H1 (cell line): ENCODE results near the gene VWA3B. TPM values are rescaled to one million over a fixed set of nuclear protein-coding genes. Genes with fewer than 3 reads are reported as not detected.

Experiments used
- CTCF ChIA-PET: fragments of 300-600 bp; sonication (Branson Sonifier 250); formaldehyde crosslinking; loops from one replicate; lab custom pipeline; 2021; ENCODE audit not compliant: partially characterized antibody; lab: Charles Lee
- POLR2A ChIA-PET: fragments of 300-600 bp; sonication (Branson Sonifier 250); formaldehyde crosslinking; loops from one replicate; lab custom pipeline; 2021; ENCODE audit warnings: inconsistent platforms; ENCODE audit not compliant: partially characterized antibody; lab: Charles Lee
- DNase-seq, 2 experiments: peaks; one replicate each; pipeline versions ENCODE4 v3.0.0 to v3.0.0-alpha.2; 2010 to 2022; ENCODE audit warnings: low spot score in 2 of 2, low read depth in 1 of 2, mixed read lengths in 1 of 2
- FAIRE-seq: peaks from 2 replicates; lab custom pipeline; 2011; peaks lifted over from hg19 to GRCh38; lab: Jason Lieb, UNC
- H2AFZ ChIP-seq: 2 replicates; pipeline ENCODE4 v1.8.1; 2012; ENCODE audit warnings: low read length, inconsistent platforms
- H2AK5ac ChIP-seq: 2 replicates; pipeline ENCODE4 v1.6.1; 2013; ENCODE audit warnings: low read depth, low read length
- H2BK120ac ChIP-seq: replicated peaks from 2 replicates; pipeline ENCODE3; 2013; ENCODE audit warnings: low read depth, low read length, inconsistent platforms
- H2BK12ac ChIP-seq: 2 replicates; pipeline ENCODE4 v1.6.1; 2013; ENCODE audit warnings: low read depth, low read length
- H2BK15ac ChIP-seq: 2 replicates; pipeline ENCODE4 v1.6.1; 2013; ENCODE audit warnings: low read length
- H2BK20ac ChIP-seq: 2 replicates; pipeline ENCODE4 v1.6.1; 2013; ENCODE audit warnings: low read length
- H2BK5ac ChIP-seq: 2 replicates; pipeline ENCODE4 v1.6.1; 2013; ENCODE audit warnings: low read depth, low read length
- H3K14ac ChIP-seq: 2 replicates; pipeline ENCODE4 v1.6.1; 2013; ENCODE audit warnings: inconsistent platforms; ENCODE audit not compliant: insufficient read length
- H3K18ac ChIP-seq: 2 replicates; pipeline ENCODE4 v1.6.1; 2013; ENCODE audit warnings: low read length; ENCODE audit errors: extremely low read depth
- H3K23ac ChIP-seq: 2 replicates; pipeline ENCODE4 v1.6.1; 2013; ENCODE audit warnings: inconsistent platforms; ENCODE audit not compliant: insufficient read length
- H3K23me2 ChIP-seq: 2 replicates; pipeline ENCODE4 v1.6.1; 2013; ENCODE audit warnings: low read depth, low read length
- H3K27ac ChIP-seq: 2 replicates; pipeline ENCODE4 v1.6.1; 2011; ENCODE audit warnings: low read depth, low read length, inconsistent platforms
- H3K27me3 ChIP-seq, 4 experiments: replicated peaks in 1 of 4; 1 replicate in 1 of 4; 2 replicates in 3 of 4; pipeline versions ENCODE4 v1.6.1 to v1.8.1; 2011 to 2013; ENCODE audit warnings: low read length in 3 of 4, mild to moderate bottlenecking in 3 of 4, inconsistent platforms in 2 of 4, mixed read lengths in 2 of 4, moderate library complexity in 1 of 4; ENCODE audit not compliant: control insufficient read depth in 3 of 4, insufficient read depth in 3 of 4; ENCODE audit errors: extremely low read depth in 1 of 4
- H3K36me3 ChIP-seq, 4 experiments: 2 replicates each; pipeline versions ENCODE4 v1.6.1 to v1.8.1; 2011 to 2013; ENCODE audit warnings: mild to moderate bottlenecking in 4 of 4, low read length in 3 of 4, moderate library complexity in 2 of 4, control low read depth in 1 of 4, inconsistent platforms in 1 of 4; ENCODE audit not compliant: insufficient read depth in 4 of 4, control insufficient read depth in 2 of 4
- H3K4ac ChIP-seq: replicated peaks from 2 replicates; pipeline ENCODE3; 2013; ENCODE audit warnings: low read length, low read depth, mixed read lengths, inconsistent platforms; ENCODE audit not compliant: insufficient read length
- H3K4me1 ChIP-seq, 4 experiments: replicated peaks in 1 of 4; 1 replicate in 1 of 4; 2 replicates in 3 of 4; pipeline versions ENCODE4 v1.6.1 to v1.8.1; 2011 to 2013; ENCODE audit warnings: low read length in 3 of 4, inconsistent platforms in 2 of 4, mixed read lengths in 1 of 4; ENCODE audit not compliant: insufficient read depth in 4 of 4, control insufficient read depth in 3 of 4
- H3K4me2 ChIP-seq, 2 experiments: 2 replicates each; pipeline versions ENCODE4 v1.6.1 to v1.8.1; 2011 to 2013; ENCODE audit warnings: low read depth in 2 of 2, low read length in 2 of 2, control low read depth in 1 of 2, inconsistent platforms in 1 of 2, mild to moderate bottlenecking in 1 of 2; ENCODE audit not compliant: insufficient read depth in 1 of 2
- H3K4me3 ChIP-seq, 4 experiments: fragments of 200-600, 300-600 bp in 1 of 4; sonication (generic), shearing (Covaris generic), sonication (Bioruptor Twin) in 1 of 4; 2 replicates each; pipeline versions ENCODE4 v1.5.1 to v1.8.1; 2011 to 2016; ENCODE audit warnings: low read length in 4 of 4, low read depth in 3 of 4, control low read depth in 2 of 4, inconsistent platforms in 2 of 4, mild to moderate bottlenecking in 2 of 4, mixed read lengths in 1 of 4, moderate library complexity in 1 of 4; ENCODE audit not compliant: insufficient read depth in 2 of 4; ENCODE audit errors: extremely low read depth in 1 of 4
- H3K56ac ChIP-seq: replicated peaks from 2 replicates; pipeline ENCODE3; 2013; ENCODE audit warnings: low read depth, mild to moderate bottlenecking, mixed read lengths, low read length, inconsistent platforms; ENCODE audit not compliant: insufficient read length
- H3K79me1 ChIP-seq: 2 replicates; pipeline ENCODE4 v1.6.1; 2013; ENCODE audit warnings: low read depth, low read length, control low read depth
- H3K79me2 ChIP-seq, 2 experiments: 2 replicates each; pipeline versions ENCODE4 v1.6.1 to v1.8.1; 2012 to 2013; ENCODE audit warnings: low read length in 2 of 2, mild to moderate bottlenecking in 2 of 2, inconsistent platforms in 1 of 2; ENCODE audit not compliant: insufficient read depth in 2 of 2, control insufficient read depth in 1 of 2
- H3K9ac ChIP-seq, 4 experiments: replicated peaks in 1 of 4; 1 replicate in 1 of 4; 2 replicates in 3 of 4; pipeline versions ENCODE4 v1.6.1 to v1.8.1; 2011 to 2013; ENCODE audit warnings: low read depth in 3 of 4, low read length in 3 of 4, control low read depth in 2 of 4, mild to moderate bottlenecking in 2 of 4, moderate library complexity in 2 of 4, inconsistent platforms in 1 of 4; ENCODE audit errors: extremely low read depth in 1 of 4
- H3K9me3 ChIP-seq, 2 experiments: 2 replicates each; pipeline versions ENCODE4 v1.6.1 to v1.8.1; 2012 to 2013; ENCODE audit warnings: mild to moderate bottlenecking in 2 of 2, moderate library complexity in 2 of 2, control low read depth in 1 of 2, inconsistent platforms in 1 of 2, low read depth in 1 of 2, low read length in 1 of 2, mixed read lengths in 1 of 2; ENCODE audit not compliant: insufficient read depth in 2 of 2
- H4K20me1 ChIP-seq, 2 experiments: replicated peaks in 1 of 2; 2 replicates each; pipeline versions ENCODE3 to v1.8.1; 2011 to 2013; ENCODE audit warnings: inconsistent platforms in 2 of 2, low read length in 2 of 2, mild to moderate bottlenecking in 1 of 2; ENCODE audit not compliant: insufficient read depth in 2 of 2, control insufficient read depth in 1 of 2
- H4K5ac ChIP-seq: 2 replicates; pipeline ENCODE4 v1.6.1; 2013; ENCODE audit warnings: low read length, low read depth, mixed read lengths, inconsistent platforms; ENCODE audit not compliant: insufficient read length
- H4K8ac ChIP-seq: 2 replicates; pipeline ENCODE4 v1.8.0; 2013; ENCODE audit warnings: mild to moderate bottlenecking, moderate library complexity, low read length, inconsistent platforms; ENCODE audit not compliant: insufficient read depth; ENCODE audit errors: extremely low read depth
- H4K91ac ChIP-seq: replicated peaks from 2 replicates; pipeline ENCODE3; 2013; ENCODE audit warnings: low read length, mixed read lengths, inconsistent platforms; ENCODE audit not compliant: insufficient read length
- BCL11A ChIP-seq, 2 experiments: IDR thresholded peaks; one replicate each; pipeline ENCODE4 v1.6.1; 2011; ENCODE audit warnings: low read depth in 2 of 2, low read length in 2 of 2, mild to moderate bottlenecking in 2 of 2
- CREB1 ChIP-seq: IDR thresholded peaks from 2 replicates; pipeline ENCODE4 v1.6.1; 2012; ENCODE audit warnings: inconsistent platforms
- EZH2 ChIP-seq: fragments of 200-600 bp; sonication (generic); IDR thresholded peaks from 2 replicates; pipeline ENCODE4 v1.7.1; 2012; ENCODE audit warnings: low read depth, mild to moderate bottlenecking, moderate library complexity, low read length, inconsistent platforms; ENCODE audit not compliant: severe bottlenecking
- FOSL1 ChIP-seq: IDR thresholded peaks from 2 replicates; pipeline ENCODE4 v1.6.1; 2011; ENCODE audit warnings: mild to moderate bottlenecking, low read depth, low read length, moderate library complexity; ENCODE audit not compliant: insufficient read depth
- KDM1A ChIP-seq: fragments of 200-600, 300-600 bp; sonication (generic); IDR thresholded peaks from 2 replicates; pipeline ENCODE4 v1.7.1; 2016; ENCODE audit warnings: mild to moderate bottlenecking, low read length, borderline replicate concordance
- SP1 ChIP-seq: IDR thresholded peaks from 2 replicates; pipeline ENCODE4 v1.6.1; 2011; ENCODE audit warnings: low read depth, low read length
- SRF ChIP-seq: IDR thresholded peaks from 2 replicates; pipeline ENCODE4 v1.6.1; 2011; ENCODE audit warnings: mild to moderate bottlenecking, low read depth, low read length, moderate library complexity
- SUZ12 ChIP-seq: fragments of 200-600 bp; sonication (generic); IDR thresholded peaks from 2 replicates; pipeline ENCODE4 v1.6.1; 2012; ENCODE audit warnings: mild to moderate bottlenecking, inconsistent platforms, low read length, moderate library complexity, mixed read lengths
- TBP ChIP-seq: IDR thresholded peaks from 2 replicates; pipeline ENCODE4 v1.6.1; 2011; ENCODE audit warnings: low read depth, low read length, improper control_type of control experiment
- WGBS, 2 experiments: shearing (Covaris generic) in 1 of 2; methylation state at CpG; one replicate each; pipeline versions ENCODE4 v1.1.6 to v1.1.7; 2013 to 2015; ENCODE audit warnings: low lambda C conversion rate in 2 of 2, mixed read lengths in 2 of 2, inconsistent platforms in 1 of 2, low coverage in 1 of 2, missing lambda C conversion rate in 1 of 2; ENCODE audit not compliant: insufficient replicate concordance in 2 of 2, insufficient coverage in 1 of 2, insufficient read length in 1 of 2; ENCODE audit errors: extremely low coverage in 1 of 2, missing lambda C conversion rate in 1 of 2; 5-methylcytosine and 5-hydroxymethylcytosine counted together
- polyA plus RNA-seq, 7 experiments: library from polyadenylated mRNA; depleted of rRNA in 3 of 7; stranded (reverse) in 5 of 7; unstranded in 2 of 7; fragments of >200 nt in 5 of 7; fragments of 200-250 nt in 2 of 7; gene quantifications; 1 replicate in 5 of 7; 2 replicates in 1 of 7; 4 replicates in 1 of 7; pipeline versions ENCODE4 v1.2.1 to v1.2.3, GENCODE V29; 2011 to 2013; ENCODE audit warnings: missing spikeins in 2 of 7, mixed read lengths in 2 of 7
- total RNA-seq: library from RNA; stranded (reverse); fragmentation: NEBNext Ultra II Directional; extraction: Animal tissue kit (Norgen Biotek cat#: 25700); gene quantifications from 2 replicates; pipeline ENCODE4 v1.2.1, GENCODE V29; 2021
- TF ChIP-seq, protein P1 (sequence below): IDR thresholded peaks from 2 replicates; pipeline ENCODE4 v1.6.1; 2012; ENCODE audit warnings: inconsistent platforms
- TF ChIP-seq, protein P2 (sequence below): IDR thresholded peaks from 2 replicates; pipeline ENCODE4 v1.6.1; 2011; ENCODE audit warnings: low read length, improper control_type of control experiment
- TF ChIP-seq, protein P3 (sequence below): IDR thresholded peaks from 2 replicates; pipeline ENCODE4 v1.6.1; 2011; ENCODE audit warnings: low read depth, mild to moderate bottlenecking, low read length; ENCODE audit not compliant: insufficient read depth

The VWA3B gene
- total and polyA plus RNA-seq, 2 of the 8 experiments (the other 6 are each of a cell fraction or from before 2014, with no cell fraction given) = not detected

DNA sequence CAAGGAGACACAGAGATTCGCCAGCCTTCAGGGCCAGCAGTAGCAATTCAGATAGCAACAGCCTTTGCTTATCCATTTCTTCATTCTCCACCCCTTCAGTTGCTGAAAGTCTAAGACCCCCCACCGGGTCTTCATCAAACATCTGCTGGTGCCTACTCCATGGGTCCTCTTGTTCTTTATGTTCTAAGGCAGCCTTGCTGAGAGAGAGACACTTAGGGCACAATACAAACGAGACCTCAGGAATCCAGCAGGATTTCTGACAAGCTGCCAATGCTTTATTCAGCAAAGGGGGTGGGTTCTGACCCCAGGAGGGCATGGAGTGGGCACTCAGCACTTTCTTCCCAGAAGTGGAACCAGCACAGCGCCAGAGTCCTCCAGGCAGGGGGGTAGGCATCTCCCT, 223.0 kb downstream of the VWA3B start:
- H3K79me2 ChIP-seq = no peaks in the 10 kb centered on the region
- no peak overlapping the region for H3K56ac ChIP-seq
- no peak for FAIRE-seq
- H2BK12ac ChIP-seq = no peak overlapping the region
- no peaks in the 10 kb centered on the region for H3K23me2 ChIP-seq
- H2BK120ac ChIP-seq = no peak overlapping the region
- H3K36me3 ChIP-seq = no peaks in the 10 kb centered on the region
- H3K4me3 ChIP-seq = no peak overlapping the region
- no peaks in the 10 kb centered on the region for H3K79me1 ChIP-seq
- H3K4me2 ChIP-seq = no peak overlapping the region
- no peak overlapping the region for H3K4ac ChIP-seq
- no peaks in the 10 kb centered on the region for H4K20me1 ChIP-seq
- H3K27me3 ChIP-seq = no peaks in the 10 kb centered on the region
- no peak overlapping the region for H2AK5ac ChIP-seq
- no peaks in the 10 kb centered on the region; a peak in 2 of 7 replicates for H3K4me1 ChIP-seq
- H4K8ac ChIP-seq = no peak overlapping the region
- no peak overlapping the region for H3K14ac ChIP-seq
- H2BK5ac ChIP-seq = no peak overlapping the region
- no peak overlapping the region for H2AFZ ChIP-seq
- no peak overlapping the region for H2BK15ac ChIP-seq
- DNase-seq = no peak
- TF ChIP-seq TBP (no peak), SRF (no peak), EZH2 (no peak), CREB1 (no peak), SP1 (no peak), BCL11A (IDR thresholded peaks at IDR 0.05; ENCODE audit: low read depth in 2 of 2, low read length in 2 of 2) (no peak), FOSL1 (no peak), KDM1A (no peak), SUZ12 (no peak)
- TF ChIP-seq, protein P1, sequence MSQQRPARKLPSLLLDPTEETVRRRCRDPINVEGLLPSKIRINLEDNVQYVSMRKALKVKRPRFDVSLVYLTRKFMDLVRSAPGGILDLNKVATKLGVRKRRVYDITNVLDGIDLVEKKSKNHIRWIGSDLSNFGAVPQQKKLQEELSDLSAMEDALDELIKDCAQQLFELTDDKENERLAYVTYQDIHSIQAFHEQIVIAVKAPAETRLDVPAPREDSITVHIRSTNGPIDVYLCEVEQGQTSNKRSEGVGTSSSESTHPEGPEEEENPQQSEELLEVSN = no peak
- TF ChIP-seq, protein P2, sequence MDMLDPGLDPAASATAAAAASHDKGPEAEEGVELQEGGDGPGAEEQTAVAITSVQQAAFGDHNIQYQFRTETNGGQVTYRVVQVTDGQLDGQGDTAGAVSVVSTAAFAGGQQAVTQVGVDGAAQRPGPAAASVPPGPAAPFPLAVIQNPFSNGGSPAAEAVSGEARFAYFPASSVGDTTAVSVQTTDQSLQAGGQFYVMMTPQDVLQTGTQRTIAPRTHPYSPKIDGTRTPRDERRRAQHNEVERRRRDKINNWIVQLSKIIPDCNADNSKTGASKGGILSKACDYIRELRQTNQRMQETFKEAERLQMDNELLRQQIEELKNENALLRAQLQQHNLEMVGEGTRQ = no peak
- TF ChIP-seq, protein P3, sequence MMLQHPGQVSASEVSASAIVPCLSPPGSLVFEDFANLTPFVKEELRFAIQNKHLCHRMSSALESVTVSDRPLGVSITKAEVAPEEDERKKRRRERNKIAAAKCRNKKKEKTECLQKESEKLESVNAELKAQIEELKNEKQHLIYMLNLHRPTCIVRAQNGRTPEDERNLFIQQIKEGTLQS = no peak
- no peak overlapping the region for H3K27ac ChIP-seq
- no peak overlapping the region for H4K5ac ChIP-seq
- no peak overlapping the region for H3K23ac ChIP-seq
- H3K18ac ChIP-seq = no peak overlapping the region
- H4K91ac ChIP-seq = no peak overlapping the region
- H3K9ac ChIP-seq = no peak overlapping the region
- WGBS, 2 experiments = 79% methylated on average over 4 of the region's 4 CpGs; no CpG with 5 or more reads in 1 of the 2 experiments
- H2BK20ac ChIP-seq = no peak overlapping the region
- ChIA-PET CTCF (interaction anchor here (1.0 to 2.3 kb wide), 5 partner anchors 38 to 347 kb away, joined by 3 to 8 read pairs (median 3); no protein-coding TSS in a partner anchor), POLR2A (no interaction called here)
- no peaks in the 10 kb centered on the region for H3K9me3 ChIP-seq
